Stimulated activated CD8-positive, alpha-beta memory T cell treated with anti-CD3 and anti-CD28 coated beads, Interleukin-15, amount 100 ng/mL, for 24 hours (primary cell): Measurements from ENCODE around the gene FAM131B.
"Not testable (repeated sequence)": the region's sequence is repeated elsewhere in the genome, so short reads cannot be mapped to it uniquely, and the experiment has no call there.

Experiments
- DNase-seq: peaks from one replicate; pipeline ENCODE4 v3.0.0-alpha.2; 2020; ENCODE audit warnings: low read depth

The FAM131B gene

GRCh38 chr7:143394777-143395176 is 32.3 kb upstream of the FAM131B start:
- DNase-seq = no peak

- no peak for DNase-seq
Measured at GRCh38 chr7:143394068-143394467, 31.6 kb upstream of the FAM131B start.

- DNase-seq = no peak
Measured at GRCh38 chr7:143393267-143394041, 30.9 kb upstream of the FAM131B start.

- no peak for DNase-seq
Measured at GRCh38 chr7:143392875-143393266, 30.4 kb upstream of the FAM131B start.

- not testable (repeated sequence) for DNase-seq
Measured at GRCh38 chr7:143392427-143392826, 29.9 kb upstream of the FAM131B start.

GRCh38 chr7:143391462-143392404 is 29.2 kb upstream of the FAM131B start:
- no peak for DNase-seq

- DNase-seq = no peak
Measured at GRCh38 chr7:143390773-143391317, 28.3 kb upstream of the FAM131B start.

- no peak for DNase-seq
Measured at GRCh38 chr7:143390104-143390772, 27.7 kb upstream of the FAM131B start.

- no peak for DNase-seq
Measured at GRCh38 chr7:143389316-143390103, 27.0 kb upstream of the FAM131B start.

- DNase-seq = no peak
Measured at GRCh38 chr7:143388491-143389101, 26.1 kb upstream of the FAM131B start.

- DNase-seq = no peak
Measured at GRCh38 chr7:143388051-143388450, 25.5 kb upstream of the FAM131B start.

GRCh38 chr7:143387156-143387975 is 24.9 kb upstream of the FAM131B start:
- DNase-seq = no peak

GRCh38 chr7:143385891-143386781 is 23.6 kb upstream of the FAM131B start:
- no peak for DNase-seq

- DNase-seq = no peak
Measured at GRCh38 chr7:143384661-143385631, 22.4 kb upstream of the FAM131B start.

- DNase-seq = no peak
Measured at GRCh38 chr7:143384148-143384547, 21.6 kb upstream of the FAM131B start.

- DNase-seq = no peak
Measured at GRCh38 chr7:143383642-143383957, 21.1 kb upstream of the FAM131B start.

GRCh38 chr7:143382791-143383641 is 20.5 kb upstream of the FAM131B start:
- DNase-seq = no peak
